ENCODE data around the gene NEBL. TPM values are rescaled to one million over a fixed set of nuclear protein-coding genes. Genes with fewer than 3 reads are reported as not detected.
A peak's percentile ranks its signal among the peaks of the same experiment; 100 is the strongest.

The NEBL gene
- total and polyA plus RNA-seq, 2 experiments from 2014 or later, result 247 to 489 TPM

GRCh38 chr10:20877554-20877953 lies 19.6 kb downstream of the NEBL start:
- Histone ChIP-seq H3K27ac (peak overlapping the region; percentile 27), H3K27me3 (no peaks in the 10 kb centered on the region), H3K4me1 (ENCODE audit: low read depth) (peaks cover 10% of the 10 kb centered on the region), H3K4me3 (no peak overlapping the region), H3K36me3 (peaks cover 88% of the 10 kb centered on the region), H3K9me3 (ENCODE audit: low read depth) (no peaks in the 10 kb centered on the region)
- no peak for TF ChIP-seq CTCF (IDR thresholded peaks at IDR 0.05; ENCODE audit: low read depth, low read length)
- DNase-seq (ENCODE audit: low read depth in 1 of 2, low spot score in 1 of 2), result no peak

DNA sequence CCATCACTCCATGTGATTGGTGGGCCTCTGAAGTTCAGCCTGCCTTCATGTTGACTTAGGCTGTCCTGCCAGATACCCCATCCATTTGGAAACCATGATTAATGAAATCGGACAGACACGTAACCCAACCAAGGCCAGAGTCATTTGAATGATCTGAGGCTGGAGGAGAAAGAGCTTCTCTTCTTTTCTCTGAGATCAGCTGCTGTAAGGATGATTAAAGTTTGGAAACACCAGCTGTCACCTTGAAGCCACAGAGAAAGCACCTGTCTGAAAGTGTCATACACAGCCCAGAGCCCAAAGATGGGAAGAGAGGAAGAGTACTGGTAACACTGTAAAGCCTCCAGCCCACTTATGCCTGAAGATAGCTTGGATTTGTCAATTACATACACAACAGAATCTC lies 22.9 kb downstream of the NEBL start:
- Histone ChIP-seq H3K4me1 (ENCODE audit: low read depth) (peaks cover 10% of the 10 kb centered on the region), H3K27ac (no peak overlapping the region), H3K9me3 (ENCODE audit: low read depth) (no peaks in the 10 kb centered on the region), H3K36me3 (peaks cover 90% of the 10 kb centered on the region), H3K27me3 (no peaks in the 10 kb centered on the region), H3K4me3 (no peak overlapping the region)
- no peak for DNase-seq (ENCODE audit: low read depth in 1 of 2, low spot score in 1 of 2)
- no peak for TF ChIP-seq CTCF (IDR thresholded peaks at IDR 0.05; ENCODE audit: low read depth, low read length)

DNA sequence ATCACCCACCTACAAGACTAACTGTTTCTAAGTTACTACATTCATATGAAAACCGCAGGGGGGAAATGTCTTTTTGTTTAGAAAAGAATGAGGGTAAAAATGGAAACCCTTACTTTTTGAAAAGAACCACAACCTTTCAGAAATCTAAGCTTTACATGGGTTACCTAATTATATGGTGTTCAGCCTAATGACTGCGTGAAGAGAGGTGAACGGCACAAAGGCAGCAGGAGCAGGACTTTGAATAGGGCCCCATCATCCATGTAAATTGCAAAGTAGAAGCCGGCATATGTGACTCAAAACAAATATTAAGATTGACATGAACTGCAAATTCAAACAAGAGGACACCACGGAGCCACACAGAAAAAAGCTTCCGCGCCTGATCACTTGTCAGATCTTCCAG lies 25.1 kb downstream of the NEBL start:
- H3K27ac ChIP-seq, result peak overlapping the region; percentile 4
- no peak for DNase-seq (ENCODE audit: low read depth in 1 of 2, low spot score in 1 of 2)
- peaks cover 10% of the 10 kb centered on the region for H3K4me1 ChIP-seq (ENCODE audit: low read depth)
- H3K36me3 ChIP-seq, result peaks cover 90% of the 10 kb centered on the region
- no peak for TF ChIP-seq CTCF (IDR thresholded peaks at IDR 0.05; ENCODE audit: low read depth, low read length)
- no peaks in the 10 kb centered on the region for H3K9me3 ChIP-seq (ENCODE audit: low read depth)
- no peaks in the 10 kb centered on the region for H3K27me3 ChIP-seq
- H3K4me3 ChIP-seq, result no peak overlapping the region

- Histone ChIP-seq H3K27me3 (no peaks in the 10 kb centered on the region), H3K4me3 (no peak overlapping the region), H3K4me1 (ENCODE audit: low read depth) (peaks cover 10% of the 10 kb centered on the region), H3K27ac (peak overlapping the region; percentile 44), H3K36me3 (peaks cover 89% of the 10 kb centered on the region), H3K9me3 (ENCODE audit: low read depth) (no peaks in the 10 kb centered on the region)
- no peak for TF ChIP-seq CTCF (IDR thresholded peaks at IDR 0.05; ENCODE audit: low read depth, low read length)
- DNase-seq (ENCODE audit: low read depth in 1 of 2, low spot score in 1 of 2), result no peak
These were observed 26.3 kb downstream of the NEBL start for GRCh38 chr10:20870834-20871233.

GRCh38 chr10:20863008-20863407 lies 34.1 kb downstream of the NEBL start:
- H3K27ac ChIP-seq, result peak overlapping the region; percentile 70
- H3K27me3 ChIP-seq, result no peaks in the 10 kb centered on the region
- H3K36me3 ChIP-seq, result peaks cover 80% of the 10 kb centered on the region
- H3K4me1 ChIP-seq (ENCODE audit: low read depth), result peaks cover 19% of the 10 kb centered on the region
- DNase-seq (ENCODE audit: low read depth in 1 of 2, low spot score in 1 of 2), result no peak
- H3K4me3 ChIP-seq, result no peak overlapping the region
- no peaks in the 10 kb centered on the region for H3K9me3 ChIP-seq (ENCODE audit: low read depth)
- TF ChIP-seq CTCF (IDR thresholded peaks at IDR 0.05; ENCODE audit: low read depth, low read length), result no peak
